Stimulated activated naive B cell treated with anti-CD40 and anti-IgM and Interleukin-4, amounts not matched to agents 10 μg/mL and 1 μg/mL and 100 μg/mL, for 72 hours (primary cell): Measurements from ENCODE around the gene ACBD5.
"Not testable (repeated sequence)": the region's sequence is repeated elsewhere in the genome, so short reads cannot be mapped to it uniquely, and the experiment has no call there.

Source experiments
- ATAC-seq, 2 donors: fragments of 150-1000 bp; cut with Tn5 transposase; replicated peaks; 2 replicates each; pipeline ENCODE4 v1.10.0; 2021; ENCODE audit warnings: moderate library complexity in 1 of 2
- DNase-seq: peaks from one replicate; pipeline ENCODE4 v3.0.0; 2021
- H3K27ac Mint-ChIP-seq: one replicate; pipeline ENCODE4 v1.8.0; 2022; ENCODE audit warnings: mild to moderate bottlenecking, mixed read lengths
- H3K27me3 Mint-ChIP-seq, 2 donors: one replicate each; pipeline ENCODE4 v1.8.0; 2022; ENCODE audit warnings: mixed read lengths in 2 of 2
- H3K36me3 Mint-ChIP-seq, 2 donors: one replicate each; pipeline ENCODE4 v1.8.0; 2022; ENCODE audit warnings: mixed read lengths in 2 of 2, mild to moderate bottlenecking in 1 of 2
- H3K4me1 Mint-ChIP-seq, 2 donors: one replicate each; pipeline ENCODE4 v1.8.0; 2022; ENCODE audit warnings: mixed read lengths in 2 of 2, mild to moderate bottlenecking in 1 of 2
- H3K4me3 Mint-ChIP-seq, 2 donors: one replicate each; pipeline ENCODE4 v1.8.0; 2022; ENCODE audit warnings: mild to moderate bottlenecking in 2 of 2, mixed read lengths in 2 of 2, moderate library complexity in 1 of 2
- H3K9me3 Mint-ChIP-seq, 2 donors: one replicate each; pipeline ENCODE4 v1.8.0; 2022; ENCODE audit warnings: mixed read lengths in 2 of 2, mild to moderate bottlenecking in 1 of 2

The ACBD5 gene

DNA sequence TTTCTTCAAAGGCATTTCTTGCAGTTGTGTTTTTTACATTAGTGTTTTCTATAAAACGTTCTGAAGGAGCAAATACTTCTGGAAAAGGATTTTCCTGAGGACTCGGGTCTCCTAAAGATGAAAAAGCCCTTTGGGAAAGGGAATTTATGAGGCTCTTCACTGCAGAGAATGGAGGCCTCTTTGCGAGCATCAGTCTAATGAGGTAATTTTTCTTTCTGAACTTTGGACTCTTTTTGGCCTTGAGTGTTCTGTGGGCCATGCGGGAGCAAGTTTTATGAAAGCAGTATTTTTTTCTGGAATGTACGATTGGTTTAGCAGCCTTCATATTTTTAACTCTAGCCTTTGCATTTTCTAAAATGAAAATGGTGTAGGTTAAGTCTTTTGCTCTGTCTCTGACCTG, 6.4 kb upstream of the ACBD5 start:
- Mint-ChIP-seq H3K27me3 (no peaks in the 10 kb centered on the region), H3K4me1 (peaks cover 13 to 14% of the 10 kb centered on the region in 2 donors)

GRCh38 chr10:27245836-27246235, 5.2 kb upstream of the ACBD5 start:
- Mint-ChIP-seq H3K36me3 (peaks cover 4 to 18% of the 10 kb centered on the region in 2 donors), H3K9me3 (no peaks in the 10 kb centered on the region), H3K27me3 (no peaks in the 10 kb centered on the region), H3K4me1 (peaks cover 19 to 21% of the 10 kb centered on the region in 2 donors), H3K27ac (no peak overlapping the region), H3K4me3 (no peak overlapping the region)
- no peak for DNase-seq
- no peak for ATAC-seq

More for the DNA sequence above, 6.4 kb upstream of the ACBD5 start:
- DNase-seq: no peak
- no peak for ATAC-seq
- Mint-ChIP-seq H3K9me3 (no peaks in the 10 kb centered on the region), H3K36me3 (peaks cover 4 to 18% of the 10 kb centered on the region in 2 donors), H3K27ac (no peak overlapping the region), H3K4me3 (no peak overlapping the region)

DNA sequence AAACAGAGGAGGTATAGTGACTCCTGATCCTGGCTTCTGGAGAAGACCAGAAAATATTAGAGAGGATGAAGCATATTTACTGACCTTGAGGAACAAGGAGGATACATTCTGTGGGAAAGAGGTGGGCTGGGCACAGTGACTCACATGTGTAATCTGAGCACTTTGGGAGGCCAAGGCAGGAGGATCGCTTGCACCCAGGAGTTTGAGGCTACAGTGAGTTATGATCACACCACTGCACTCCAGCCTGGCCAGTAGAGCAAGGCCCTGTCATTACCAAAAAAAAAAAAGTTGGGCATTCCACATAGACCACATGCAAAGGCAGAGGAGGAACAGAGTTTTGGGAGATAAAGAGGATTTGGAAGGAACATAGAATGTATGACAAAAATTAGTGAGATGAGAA, 4.4 kb upstream of the ACBD5 start:
- Mint-ChIP-seq H3K4me1 (peaks cover 19 to 21% of the 10 kb centered on the region in 2 donors), H3K4me3 (no peak overlapping the region), H3K27me3 (no peaks in the 10 kb centered on the region), H3K36me3 (peaks cover 4 to 18% of the 10 kb centered on the region in 2 donors), H3K9me3 (no peaks in the 10 kb centered on the region), H3K27ac (peak overlapping the region; percentile 1)
- ATAC-seq (no peak), DNase-seq (no peak)

DNA sequence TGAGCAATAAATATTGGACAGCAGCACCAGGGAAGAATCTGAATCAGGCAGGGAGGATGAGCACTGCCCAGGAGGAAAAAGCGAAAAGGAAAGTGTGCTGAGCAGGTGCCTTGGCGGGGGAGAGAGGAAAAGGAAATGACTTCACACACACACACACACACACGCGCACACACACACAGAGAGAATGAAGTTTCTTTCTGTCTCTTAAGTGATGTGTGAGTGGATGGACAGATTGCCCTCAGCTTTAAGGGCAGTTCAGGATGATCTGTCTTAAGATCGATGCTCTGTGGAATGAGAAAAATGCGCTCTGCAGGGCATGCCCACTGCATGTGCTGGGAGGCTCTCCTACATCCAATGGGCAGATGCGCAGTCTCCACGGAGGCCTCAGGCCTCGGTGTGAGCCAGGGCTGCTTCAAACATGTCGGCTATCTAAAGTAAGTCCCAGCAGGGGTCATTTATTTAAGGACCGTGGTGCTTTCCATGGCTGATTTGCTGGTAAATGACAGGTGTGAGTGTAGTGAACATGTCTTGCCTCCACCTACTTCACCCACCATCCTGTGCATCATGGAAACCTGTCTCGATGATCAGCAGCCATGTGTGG, 2.5 kb upstream of the ACBD5 start:
- H3K27me3 Mint-ChIP-seq: no peaks in the 10 kb centered on the region
- ATAC-seq (peak; percentile 34 to 40), DNase-seq (peak; percentile 63)
- H3K36me3 Mint-ChIP-seq: peaks cover 4 to 13% of the 10 kb centered on the region in 2 donors
- no peaks in the 10 kb centered on the region for H3K9me3 Mint-ChIP-seq
- H3K4me3 Mint-ChIP-seq: peak overlapping the region; percentile 97 to 99
- H3K27ac Mint-ChIP-seq: peak overlapping the region; percentile 100
- H3K4me1 Mint-ChIP-seq: peaks cover 23 to 31% of the 10 kb centered on the region in 2 donors

- Mint-ChIP-seq H3K9me3 (no peaks in the 10 kb centered on the region), H3K27ac (peak overlapping the region; percentile 100), H3K4me3 (peak overlapping the region; percentile 97 to 99), H3K36me3 (peaks cover 4 to 13% of the 10 kb centered on the region in 2 donors), H3K4me1 (peaks cover 23 to 31% of the 10 kb centered on the region in 2 donors), H3K27me3 (no peaks in the 10 kb centered on the region)
- ATAC-seq (no peak), DNase-seq (no peak)
Measured at GRCh38 chr10:27242473-27242950, 1.9 kb upstream of the ACBD5 start.

DNA sequence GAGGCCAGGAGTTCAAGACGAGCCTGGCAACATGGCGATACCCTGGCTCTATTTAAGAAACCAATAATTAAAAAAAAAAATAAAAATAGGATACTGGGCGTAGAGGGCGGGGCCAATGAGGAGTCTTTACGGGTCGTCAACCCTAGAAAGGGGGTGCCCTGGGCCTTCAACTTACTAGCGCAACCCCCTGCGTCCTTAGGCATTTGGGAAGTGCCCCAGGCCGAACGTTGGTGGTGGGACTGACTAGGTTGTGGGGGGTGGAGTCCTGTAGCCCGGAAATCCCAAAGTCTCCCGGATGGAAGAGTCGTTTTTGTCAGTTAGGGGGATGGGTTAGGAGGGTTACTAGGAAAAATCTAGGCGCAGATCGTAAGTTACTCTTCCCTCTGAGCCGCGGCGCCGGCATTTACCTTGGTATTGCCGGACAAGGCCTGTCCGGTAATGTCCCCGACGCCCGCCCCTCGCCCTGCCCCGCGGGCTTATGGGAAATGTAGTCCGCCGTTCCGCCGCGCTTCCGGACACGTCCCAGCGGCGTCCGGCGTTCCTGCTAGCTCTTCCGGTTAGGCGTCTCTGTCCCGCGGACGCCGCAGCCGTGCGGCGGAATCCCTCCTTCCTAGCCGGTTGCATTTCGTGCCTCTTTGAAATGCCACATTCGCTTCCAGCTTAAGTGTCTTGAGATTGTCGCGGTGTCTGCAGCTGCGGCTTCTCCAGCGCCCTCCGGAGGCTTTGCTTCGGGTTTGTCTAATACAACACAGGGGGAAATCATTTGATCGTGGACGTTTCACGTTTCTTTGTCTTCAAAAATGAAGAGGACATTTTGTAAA, 1.3 kb upstream of the ACBD5 start:
- H3K27ac Mint-ChIP-seq: peak overlapping the region; percentile 100
- peak; percentile 70 to 75 for ATAC-seq
- DNase-seq: peak; percentile 87
- H3K4me3 Mint-ChIP-seq: peak overlapping the region; percentile 97 to 99
- H3K27me3 Mint-ChIP-seq: no peaks in the 10 kb centered on the region
- peaks cover 4 to 13% of the 10 kb centered on the region in 2 donors for H3K36me3 Mint-ChIP-seq
- H3K4me1 Mint-ChIP-seq: peaks cover 23 to 31% of the 10 kb centered on the region in 2 donors
- no peaks in the 10 kb centered on the region for H3K9me3 Mint-ChIP-seq

DNA sequence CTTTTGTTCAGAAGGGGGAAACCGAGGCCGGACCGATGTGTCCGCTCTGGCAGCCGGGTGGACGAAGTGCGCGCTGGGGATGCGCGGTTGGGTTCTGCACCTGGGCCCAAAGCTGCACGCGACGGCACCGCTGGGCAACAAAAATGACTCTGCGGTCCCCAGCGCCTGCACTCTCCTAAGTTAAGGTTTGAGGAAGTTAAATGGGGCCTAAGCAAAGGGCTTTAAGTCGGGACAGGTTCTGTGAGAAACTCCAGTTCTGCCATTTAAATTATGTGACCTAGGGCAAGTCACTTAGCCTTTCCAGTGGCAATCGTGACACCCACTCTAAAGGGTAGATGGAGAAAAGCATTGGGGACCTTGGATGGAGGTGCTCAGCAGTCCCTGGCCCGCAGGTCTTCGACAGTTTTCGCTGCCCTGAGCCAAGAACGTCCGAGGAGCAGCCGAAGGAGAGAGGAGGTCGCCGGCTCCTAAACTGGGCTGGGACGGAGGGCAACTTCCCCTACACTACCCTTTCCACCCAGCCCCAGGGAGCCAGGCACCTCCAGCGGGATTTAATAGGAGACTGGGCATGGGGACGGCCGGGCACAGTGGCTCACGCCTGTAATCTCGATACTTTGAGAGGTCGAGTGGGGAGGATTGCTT, 534 bp upstream of the ACBD5 start:
- peak; percentile 65 for DNase-seq
- peak; percentile 41 to 48 for ATAC-seq
- H3K9me3 Mint-ChIP-seq: no peaks in the 10 kb centered on the region
- H3K27me3 Mint-ChIP-seq: no peaks in the 10 kb centered on the region
- H3K4me3 Mint-ChIP-seq: peak overlapping the region; percentile 97 to 99
- peaks cover 23 to 31% of the 10 kb centered on the region in 2 donors for H3K4me1 Mint-ChIP-seq
- peak overlapping the region; percentile 100 for H3K27ac Mint-ChIP-seq
- H3K36me3 Mint-ChIP-seq: peaks cover 4 to 7% of the 10 kb centered on the region in 2 donors

GRCh38 chr10:27237531-27237930, 3.1 kb downstream of the ACBD5 start:
- not testable (repeated sequence) for H3K27me3 Mint-ChIP-seq, H3K36me3 Mint-ChIP-seq, H3K4me3 Mint-ChIP-seq

GRCh38 chr10:27236589-27237128, 3.9 kb downstream of the ACBD5 start:
- not testable (repeated sequence) for H3K4me3 Mint-ChIP-seq, ATAC-seq

More at GRCh38 chr10:27237531-27237930, 3.1 kb downstream of the ACBD5 start:
- not testable (repeated sequence) for DNase-seq, H3K9me3 Mint-ChIP-seq, ATAC-seq, H3K27ac Mint-ChIP-seq
- peaks cover 8 to 18% of the 10 kb centered on the region in 2 donors for H3K4me1 Mint-ChIP-seq

GRCh38 chr10:27235706-27236105, 4.9 kb downstream of the ACBD5 start:
- H3K4me1 Mint-ChIP-seq: peaks cover 2 to 11% of the 10 kb centered on the region in 2 donors
- no peak overlapping the region for H3K4me3 Mint-ChIP-seq
- ATAC-seq (no peak), DNase-seq (no peak)
- no peaks in the 10 kb centered on the region for H3K27me3 Mint-ChIP-seq
- H3K36me3 Mint-ChIP-seq: peaks cover 7% of the 10 kb centered on the region in 2 donors
- H3K27ac Mint-ChIP-seq: no peak overlapping the region
- H3K9me3 Mint-ChIP-seq: no peaks in the 10 kb centered on the region

More at GRCh38 chr10:27236589-27237128, 3.9 kb downstream of the ACBD5 start:
- not testable (repeated sequence) for H3K9me3 Mint-ChIP-seq, H3K36me3 Mint-ChIP-seq, H3K27ac Mint-ChIP-seq, DNase-seq, H3K27me3 Mint-ChIP-seq
- peaks cover 8 to 18% of the 10 kb centered on the region in 2 donors for H3K4me1 Mint-ChIP-seq

DNA sequence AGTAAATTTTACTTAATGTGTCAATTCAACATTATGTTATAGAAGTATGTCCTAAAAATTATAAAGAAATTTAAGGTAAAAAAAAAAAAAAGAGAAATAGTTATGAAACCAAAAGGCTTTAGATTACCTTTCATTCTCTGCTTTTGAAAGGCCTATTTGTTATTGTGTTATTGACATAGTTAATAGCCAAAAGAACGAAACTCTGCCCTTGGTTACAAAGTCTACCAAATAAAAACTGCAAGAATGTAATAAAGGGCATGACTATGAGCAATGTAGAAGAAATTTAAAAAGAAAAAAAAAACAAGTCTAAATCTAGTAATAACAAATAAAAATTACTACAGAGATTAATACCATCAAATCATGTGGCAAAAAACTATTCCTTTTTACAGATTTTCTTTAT, 10.6 kb downstream of the ACBD5 start:
- H3K4me1 Mint-ChIP-seq: no peaks in the 10 kb centered on the region
- H3K4me3 Mint-ChIP-seq: no peak overlapping the region
- no peak overlapping the region for H3K27ac Mint-ChIP-seq
- no peaks in the 10 kb centered on the region for H3K27me3 Mint-ChIP-seq
- ATAC-seq: no peak
- peaks cover 16 to 18% of the 10 kb centered on the region in 2 donors for H3K36me3 Mint-ChIP-seq
- H3K9me3 Mint-ChIP-seq: no peaks in the 10 kb centered on the region
- no peak for DNase-seq

DNA sequence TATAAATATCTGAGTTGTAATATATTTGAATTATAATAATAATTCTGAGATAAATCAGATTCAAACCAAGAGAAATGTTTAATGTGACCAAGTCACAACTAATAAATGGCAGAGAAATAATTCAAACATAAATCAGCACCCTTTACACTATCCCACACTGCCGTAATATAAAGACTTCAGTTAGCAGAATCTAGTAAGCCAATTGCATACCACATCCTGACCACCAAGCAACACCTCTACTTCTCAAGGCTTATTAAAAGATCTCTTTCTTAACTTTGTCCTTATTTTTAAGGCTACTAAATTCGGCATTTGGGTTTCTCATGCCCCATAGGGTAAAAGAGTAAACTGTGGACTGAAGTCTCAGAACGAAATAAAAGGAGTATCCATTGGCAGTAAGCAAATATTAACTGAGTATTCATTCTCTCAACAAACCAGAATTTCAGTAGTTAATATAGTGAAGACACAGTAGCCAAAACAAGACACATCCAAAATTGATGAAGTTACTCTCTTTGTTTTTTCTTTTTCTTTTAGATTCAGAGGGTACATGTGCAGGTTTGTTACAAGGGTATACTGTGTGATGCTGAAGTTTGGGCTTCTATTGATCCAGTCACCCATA, 14.8 kb downstream of the ACBD5 start:
- peaks cover 13 to 16% of the 10 kb centered on the region in 2 donors for H3K36me3 Mint-ChIP-seq
- H3K4me3 Mint-ChIP-seq: no peak overlapping the region
- ATAC-seq: no peak
- H3K27me3 Mint-ChIP-seq: no peaks in the 10 kb centered on the region
- H3K27ac Mint-ChIP-seq: no peak overlapping the region
- H3K4me1 Mint-ChIP-seq: no peaks in the 10 kb centered on the region
- DNase-seq: no peak
- H3K9me3 Mint-ChIP-seq: no peaks in the 10 kb centered on the region

DNA sequence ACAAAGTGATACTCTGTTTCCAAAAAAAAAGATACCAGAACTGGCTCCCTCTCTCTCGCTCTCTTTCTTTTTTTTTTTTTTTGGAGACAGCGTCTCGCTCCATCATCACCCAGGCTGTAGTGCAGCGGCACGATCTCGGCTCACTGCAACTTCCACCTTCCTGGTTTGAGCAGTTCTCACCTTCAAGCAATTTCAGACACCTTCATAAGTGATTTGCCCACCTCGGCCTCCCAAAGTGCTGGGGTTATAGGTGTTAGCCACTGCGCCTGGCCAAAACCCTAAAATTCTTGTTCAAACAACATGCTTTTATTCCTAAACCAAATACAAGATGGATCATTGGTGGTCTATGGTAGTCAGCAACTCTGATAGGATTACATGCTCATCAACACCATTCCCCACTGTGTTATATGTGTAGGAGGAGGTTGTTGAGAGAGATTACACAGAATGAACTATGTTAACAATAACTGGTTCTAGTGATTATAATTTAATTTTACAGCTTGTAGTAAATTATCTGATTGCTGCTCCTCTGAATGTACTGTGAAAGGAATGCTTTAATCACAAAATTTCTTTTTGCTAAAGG, 15.5 kb downstream of the ACBD5 start:
- no peak for ATAC-seq
- no peak overlapping the region for H3K4me3 Mint-ChIP-seq

More for the DNA sequence above, 15.5 kb downstream of the ACBD5 start:
- Mint-ChIP-seq H3K36me3 (peaks cover 9 to 12% of the 10 kb centered on the region in 2 donors), H3K27me3 (no peaks in the 10 kb centered on the region), H3K4me1 (no peaks in the 10 kb centered on the region), H3K27ac (peak overlapping the region; percentile 44), H3K9me3 (no peaks in the 10 kb centered on the region)
- DNase-seq: no peak
